HAP-1 (cell line): ENCODE measurements around the gene GGA2.
A peak's percentile ranks its signal among the peaks of the same experiment; 100 is the strongest.

ENCODE experiments used
- DNase-seq, 2 experiments: peaks; one replicate each; pipeline ENCODE4 v3.0.0-alpha.2; 2016 to 2020; ENCODE audit warnings: low spot score in 2 of 2
- H3K27me3 ChIP-seq: fragments of 250-450 bp; sonication (Bioruptor Pico); 2 replicates; pipeline ENCODE4 v1.5.1; 2020; ENCODE audit warnings: low read depth, mild to moderate bottlenecking, moderate library complexity
- H3K36me3 ChIP-seq: fragments of 250-450 bp; sonication (Bioruptor Pico); replicated peaks from 2 replicates; pipeline ENCODE4 v1.5.1; 2020; ENCODE audit warnings: mild to moderate bottlenecking
- H3K4me1 ChIP-seq: fragments of 250-450 bp; sonication (Bioruptor Pico); 2 replicates; pipeline ENCODE4 v1.5.1; 2020; ENCODE audit warnings: mild to moderate bottlenecking
- H3K4me3 ChIP-seq: fragments of 250-450 bp; sonication (Bioruptor Pico); 2 replicates; pipeline ENCODE4 v1.5.1; 2020; ENCODE audit warnings: mild to moderate bottlenecking, moderate library complexity
- H3K9me3 ChIP-seq: fragments of 250-450 bp; sonication (Bioruptor Pico); 2 replicates; pipeline ENCODE4 v1.5.1; 2020; ENCODE audit warnings: mild to moderate bottlenecking, moderate library complexity
- in situ Hi-C: fragments of 300-500 bp; cut with MboI; formaldehyde crosslinking; loops from 3 replicates; pipeline ENCODE4 v1.14.3; 2020; ENCODE audit warnings: low sequenced_read_pairs, inconsistent platforms, mixed read lengths

Gene GGA2

GRCh38 chr16:23424292-23424958, 85.9 kb downstream of the GGA2 start:
- no peaks in the 10 kb centered on the region for H3K27me3 ChIP-seq
- in situ Hi-C loops: no loop called here
- DNase-seq: no peak
- H3K4me1 ChIP-seq: peaks cover 14% of the 10 kb centered on the region
- no peaks in the 10 kb centered on the region for H3K9me3 ChIP-seq
- H3K36me3 ChIP-seq: no peaks in the 10 kb centered on the region
- H3K4me3 ChIP-seq: no peak overlapping the region

GRCh38 chr16:23423496-23424049, 86.7 kb downstream of the GGA2 start:
- H3K27me3 ChIP-seq: no peaks in the 10 kb centered on the region
- peaks cover 14% of the 10 kb centered on the region for H3K4me1 ChIP-seq
- in situ Hi-C loops: no loop called here
- H3K36me3 ChIP-seq: no peaks in the 10 kb centered on the region
- H3K4me3 ChIP-seq: no peak overlapping the region
- no peaks in the 10 kb centered on the region for H3K9me3 ChIP-seq
- DNase-seq: peak; percentile 49 to 53

GRCh38 chr16:23420011-23420410, 90.3 kb downstream of the GGA2 start:
- Histone ChIP-seq H3K4me1 (peaks cover 14% of the 10 kb centered on the region), H3K9me3 (no peaks in the 10 kb centered on the region), H3K36me3 (no peaks in the 10 kb centered on the region; the same call in 1 of the 2 replicates), H3K27me3 (no peaks in the 10 kb centered on the region), H3K4me3 (no peak overlapping the region)
- in situ Hi-C loops: no loop called here
- no peak for DNase-seq

DNA sequence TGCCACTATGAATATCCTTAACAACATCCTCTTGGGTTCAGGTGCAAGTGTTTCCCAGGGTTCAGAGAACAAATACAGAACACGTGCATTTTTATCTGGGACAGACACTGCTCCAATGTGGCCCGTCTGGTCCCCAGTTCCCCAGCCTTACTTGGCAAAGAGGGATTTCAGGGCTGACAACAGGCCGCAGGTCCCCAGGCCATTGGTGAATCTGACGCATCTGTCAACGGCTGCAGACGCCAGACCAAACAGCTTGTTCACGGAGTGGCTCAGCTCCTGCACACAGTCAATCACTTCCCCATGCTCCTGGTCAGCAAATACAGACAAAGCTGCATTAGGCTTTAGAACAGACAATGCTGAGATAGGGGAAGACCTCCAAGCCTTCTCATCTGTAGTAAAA, 93.5 kb downstream of the GGA2 start:
- Histone ChIP-seq H3K9me3 (no peaks in the 10 kb centered on the region), H3K36me3 (no peaks in the 10 kb centered on the region; the same call in none of the 2 replicates), H3K4me1 (peaks cover 10% of the 10 kb centered on the region), H3K27me3 (no peaks in the 10 kb centered on the region), H3K4me3 (no peak overlapping the region)
- no peak for DNase-seq
- in situ Hi-C loops: no loop called here

DNA sequence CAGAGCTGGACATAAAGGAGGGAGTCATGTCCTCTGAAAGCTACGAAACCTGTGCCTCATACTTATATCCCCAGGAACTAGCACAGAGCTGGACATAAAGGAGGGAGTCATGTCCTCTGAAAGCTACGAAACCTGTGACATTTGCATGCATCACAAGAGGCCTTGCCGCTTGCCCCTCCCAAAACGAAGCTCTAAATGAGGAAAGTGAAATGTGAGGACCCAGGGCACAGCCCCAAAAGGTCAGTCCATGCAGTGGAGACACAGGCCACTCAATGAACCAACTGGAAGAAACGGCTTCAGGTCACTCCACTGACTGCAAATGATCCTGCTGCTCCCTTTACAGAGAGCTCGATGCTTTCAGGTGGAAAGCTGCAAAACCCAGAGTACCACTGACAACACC, 95.6 kb downstream of the GGA2 start:
- no peak overlapping the region for H3K4me3 ChIP-seq
- H3K9me3 ChIP-seq: no peaks in the 10 kb centered on the region
- in situ Hi-C loops: no loop called here
- H3K27me3 ChIP-seq: no peaks in the 10 kb centered on the region
- DNase-seq: no peak
- peaks cover under 1% of the 10 kb centered on the region; the same call in 1 of the 2 replicates for H3K4me1 ChIP-seq
- H3K36me3 ChIP-seq: no peaks in the 10 kb centered on the region; the same call in none of the 2 replicates
